Measurements from ENCODE around the gene SYNGR2.

The SYNGR2 gene

GRCh38 chr17:78122931-78123249, 45.5 kb upstream of the SYNGR2 start:
- Histone ChIP-seq H3K4me3 (ENCODE audit: low read depth in 1 of 2, low read length in 2 of 2) (no peak overlapping the region), H2AFZ (ENCODE audit: low read depth, low read length) (no peak overlapping the region), H3K4me2 (ENCODE audit: insufficient read depth, low read length) (no peak overlapping the region), H3K4me1 (ENCODE audit: insufficient read depth, low read length) (peaks cover 50% of the 10 kb centered on the region), H3K27me3 (ENCODE audit: insufficient read depth, low read length, poor library complexity) (no peaks in the 10 kb centered on the region), H3K9me3 (ENCODE audit: insufficient read depth, low read length, severe bottlenecking) (no peaks in the 10 kb centered on the region), H4K20me1 (ENCODE audit: insufficient read depth, low read length) (no peaks in the 10 kb centered on the region), H3K79me2 (ENCODE audit: insufficient read depth, low read length) (no peaks in the 10 kb centered on the region), H3K27ac (ENCODE audit: low read length) (no peak overlapping the region), H3K9ac (ENCODE audit: low read depth, low read length) (no peak overlapping the region), H3K36me3 (ENCODE audit: insufficient read depth, low read length) (peaks cover 17% of the 10 kb centered on the region)
- TF ChIP-seq, protein P1, sequence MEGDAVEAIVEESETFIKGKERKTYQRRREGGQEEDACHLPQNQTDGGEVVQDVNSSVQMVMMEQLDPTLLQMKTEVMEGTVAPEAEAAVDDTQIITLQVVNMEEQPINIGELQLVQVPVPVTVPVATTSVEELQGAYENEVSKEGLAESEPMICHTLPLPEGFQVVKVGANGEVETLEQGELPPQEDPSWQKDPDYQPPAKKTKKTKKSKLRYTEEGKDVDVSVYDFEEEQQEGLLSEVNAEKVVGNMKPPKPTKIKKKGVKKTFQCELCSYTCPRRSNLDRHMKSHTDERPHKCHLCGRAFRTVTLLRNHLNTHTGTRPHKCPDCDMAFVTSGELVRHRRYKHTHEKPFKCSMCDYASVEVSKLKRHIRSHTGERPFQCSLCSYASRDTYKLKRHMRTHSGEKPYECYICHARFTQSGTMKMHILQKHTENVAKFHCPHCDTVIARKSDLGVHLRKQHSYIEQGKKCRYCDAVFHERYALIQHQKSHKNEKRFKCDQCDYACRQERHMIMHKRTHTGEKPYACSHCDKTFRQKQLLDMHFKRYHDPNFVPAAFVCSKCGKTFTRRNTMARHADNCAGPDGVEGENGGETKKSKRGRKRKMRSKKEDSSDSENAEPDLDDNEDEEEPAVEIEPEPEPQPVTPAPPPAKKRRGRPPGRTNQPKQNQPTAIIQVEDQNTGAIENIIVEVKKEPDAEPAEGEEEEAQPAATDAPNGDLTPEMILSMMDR (IDR thresholded peaks at IDR 0.05; ENCODE audit: borderline replicate concordance, extremely low read depth, low read length, poor library complexity, severe bottlenecking): no peak
- no peak for TF ChIP-seq EZH2 (IDR thresholded peaks at IDR 0.05; ENCODE audit: borderline replicate concordance, low read depth, low read length, severe bottlenecking)
- DNase-seq (no peak), ATAC-seq (ENCODE audit: insufficient read depth, low read depth) (no peak)

DNA sequence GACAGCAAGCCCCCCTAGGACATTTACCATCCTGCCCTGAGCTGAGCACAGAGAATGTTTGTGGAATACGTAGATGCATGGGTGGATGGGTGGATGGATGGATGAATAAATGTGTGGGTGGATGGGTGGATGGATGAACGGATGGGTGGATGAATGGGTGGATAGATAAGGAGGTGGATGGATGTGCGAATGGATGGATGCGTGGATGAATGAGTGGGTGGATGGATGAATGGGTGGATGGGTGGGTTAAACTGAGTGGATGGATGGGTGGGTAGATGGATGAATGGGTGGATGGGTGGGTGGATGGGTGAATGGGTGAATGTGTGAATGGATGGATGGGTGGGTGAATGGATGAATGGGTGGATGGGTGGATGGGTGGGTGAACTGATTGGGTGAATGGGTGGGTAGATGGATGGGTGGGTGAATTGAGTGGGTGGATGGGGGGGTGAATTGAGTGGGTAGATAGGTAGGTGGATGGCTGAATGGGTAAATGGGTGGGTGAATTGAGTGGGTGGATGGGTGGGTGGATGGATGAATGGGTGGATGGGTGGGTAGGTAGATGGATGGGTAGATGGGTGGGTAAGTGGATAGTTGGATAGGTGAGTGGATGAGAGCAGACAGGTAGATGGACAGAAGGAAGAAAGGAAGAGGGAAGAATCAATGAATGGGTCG, 45.0 kb upstream of the SYNGR2 start:
- H3K27ac ChIP-seq (ENCODE audit: low read length): no peak overlapping the region
- H3K9me3 ChIP-seq (ENCODE audit: insufficient read depth, low read length, severe bottlenecking): no peaks in the 10 kb centered on the region
- peaks cover 55% of the 10 kb centered on the region for H3K4me1 ChIP-seq (ENCODE audit: insufficient read depth, low read length)
- no peaks in the 10 kb centered on the region for H4K20me1 ChIP-seq (ENCODE audit: insufficient read depth, low read length)
- H3K4me2 ChIP-seq (ENCODE audit: insufficient read depth, low read length): no peak overlapping the region
- no peak overlapping the region for H3K4me3 ChIP-seq (ENCODE audit: low read depth in 1 of 2, low read length in 2 of 2)
- H3K79me2 ChIP-seq (ENCODE audit: insufficient read depth, low read length): no peaks in the 10 kb centered on the region
- ATAC-seq (ENCODE audit: insufficient read depth, low read depth) (no peak), DNase-seq (no peak)
- H2AFZ ChIP-seq (ENCODE audit: low read depth, low read length): no peak overlapping the region
- H3K9ac ChIP-seq (ENCODE audit: low read depth, low read length): no peak overlapping the region
- TF ChIP-seq, protein P1 (IDR thresholded peaks at IDR 0.05; ENCODE audit: borderline replicate concordance, extremely low read depth, low read length, poor library complexity, severe bottlenecking): no peak
- no peak for TF ChIP-seq EZH2 (IDR thresholded peaks at IDR 0.05; ENCODE audit: borderline replicate concordance, low read depth, low read length, severe bottlenecking)
- peaks cover 17% of the 10 kb centered on the region for H3K36me3 ChIP-seq (ENCODE audit: insufficient read depth, low read length)
- H3K27me3 ChIP-seq (ENCODE audit: insufficient read depth, low read length, poor library complexity): no peaks in the 10 kb centered on the region

- H3K27me3 ChIP-seq (ENCODE audit: insufficient read depth, low read length, poor library complexity): no peaks in the 10 kb centered on the region
- H3K4me3 ChIP-seq (ENCODE audit: low read depth in 1 of 2, low read length in 2 of 2): no peak overlapping the region
- no peaks in the 10 kb centered on the region for H3K9me3 ChIP-seq (ENCODE audit: insufficient read depth, low read length, severe bottlenecking)
- H3K4me2 ChIP-seq (ENCODE audit: insufficient read depth, low read length): no peak overlapping the region
- H3K79me2 ChIP-seq (ENCODE audit: insufficient read depth, low read length): no peaks in the 10 kb centered on the region
- H4K20me1 ChIP-seq (ENCODE audit: insufficient read depth, low read length): no peaks in the 10 kb centered on the region
- peaks cover 17% of the 10 kb centered on the region for H3K36me3 ChIP-seq (ENCODE audit: insufficient read depth, low read length)
- peaks cover 63% of the 10 kb centered on the region for H3K4me1 ChIP-seq (ENCODE audit: insufficient read depth, low read length)
- no peak overlapping the region for H3K27ac ChIP-seq (ENCODE audit: low read length)
- ATAC-seq (ENCODE audit: insufficient read depth, low read depth) (no peak), DNase-seq (no peak)
- no peak overlapping the region for H2AFZ ChIP-seq (ENCODE audit: low read depth, low read length)
- no peak overlapping the region for H3K9ac ChIP-seq (ENCODE audit: low read depth, low read length)
- TF ChIP-seq, protein P1 (IDR thresholded peaks at IDR 0.05; ENCODE audit: borderline replicate concordance, extremely low read depth, low read length, poor library complexity, severe bottlenecking): no peak
- no peak for TF ChIP-seq EZH2 (IDR thresholded peaks at IDR 0.05; ENCODE audit: borderline replicate concordance, low read depth, low read length, severe bottlenecking)
Measured at GRCh38 chr17:78124081-78124835, 44.1 kb upstream of the SYNGR2 start.
